GM23248 (cell line): ENCODE results near the gene TBC1D22A. TPM values are rescaled to one million over a fixed set of nuclear protein-coding genes. Genes with fewer than 3 reads are reported as not detected.

ENCODE experiments used
- DNase-seq: peaks from one replicate; pipeline ENCODE4 v3.0.0-alpha.2; 2015
- H2AFZ ChIP-seq: fragments of 200-600 bp; sonication (generic); 2 replicates; pipeline ENCODE4 v1.6.1; 2016; ENCODE audit warnings: antibody characterized with exemption
- H3F3A ChIP-seq: fragments of 200-600 bp; sonication (generic); 2 replicates; pipeline ENCODE4 v1.6.1; 2016; ENCODE audit warnings: mild to moderate bottlenecking, antibody characterized with exemption, mixed run types; ENCODE audit not compliant: insufficient read depth
- H3K27ac ChIP-seq: fragments of 200-600 bp; sonication (generic); 2 replicates; pipeline ENCODE4 v1.5.1; 2016; ENCODE audit warnings: mild to moderate bottlenecking
- H3K27me3 ChIP-seq: fragments of 200-600 bp; sonication (generic); replicated peaks from 2 replicates; pipeline ENCODE4 v1.6.1; 2016; ENCODE audit warnings: mild to moderate bottlenecking; ENCODE audit not compliant: insufficient read depth
- H3K36me3 ChIP-seq: fragments of 200-600 bp; sonication (generic); 2 replicates; pipeline ENCODE4 v1.6.1; 2016; ENCODE audit warnings: low read depth, mild to moderate bottlenecking
- H3K4me1 ChIP-seq: fragments of 200-600 bp; sonication (generic); 2 replicates; pipeline ENCODE4 v1.6.1; 2016; ENCODE audit warnings: mild to moderate bottlenecking; ENCODE audit not compliant: insufficient read depth
- H3K4me2 ChIP-seq: fragments of 200-600 bp; sonication (generic); one replicate; pipeline ENCODE4 v1.6.1; 2016; ENCODE audit warnings: mild to moderate bottlenecking; ENCODE audit not compliant: unreplicated experiment
- H3K4me3 ChIP-seq: fragments of 200-600 bp; sonication (generic); 2 replicates; pipeline ENCODE4 v1.5.1; 2016; ENCODE audit warnings: mild to moderate bottlenecking
- H3K79me2 ChIP-seq: fragments of 200-600 bp; sonication (generic); 2 replicates; pipeline ENCODE4 v1.6.1; 2016; ENCODE audit warnings: mild to moderate bottlenecking; ENCODE audit not compliant: insufficient read depth
- H3K9ac ChIP-seq: fragments of 200-600 bp; sonication (generic); 2 replicates; pipeline ENCODE4 v1.6.1; 2016; ENCODE audit warnings: mild to moderate bottlenecking
- H3K9me2 ChIP-seq: fragments of 200-600 bp; sonication (generic); 2 replicates; pipeline ENCODE4 v1.6.1; 2016; ENCODE audit warnings: mixed run types, mild to moderate bottlenecking, moderate library complexity; ENCODE audit not compliant: insufficient read depth
- H3K9me3 ChIP-seq: fragments of 200-600 bp; sonication (generic); one replicate; pipeline ENCODE4 v1.6.1; 2017; ENCODE audit warnings: low read depth
- H4K20me1 ChIP-seq: fragments of 200-600 bp; sonication (generic); 2 replicates; pipeline ENCODE4 v1.6.0; 2016; ENCODE audit not compliant: insufficient read depth
- EZH2 ChIP-seq: fragments of 200-600 bp; sonication (generic); IDR thresholded peaks from 2 replicates; pipeline ENCODE4 v1.6.1; 2018; ENCODE audit warnings: antibody characterized with exemption, mild to moderate bottlenecking; ENCODE audit not compliant: insufficient read depth, poor library complexity, severe bottlenecking
- EZH2phosphoT487 ChIP-seq: fragments of 200-600 bp; sonication (generic); IDR thresholded peaks from 2 replicates; pipeline ENCODE4 v1.6.1; 2018; ENCODE audit warnings: antibody characterized with exemption, moderate library complexity, mild to moderate bottlenecking, low read depth; ENCODE audit not compliant: insufficient read depth
- WGBS, 2 experiments: methylation state at CpG; one replicate each; pipeline ENCODE4 v1.1.6; 2015 to 2017; ENCODE audit warnings: low lambda C conversion rate in 2 of 2, low coverage in 1 of 2; ENCODE audit errors: missing lambda C conversion rate in 2 of 2; 5-methylcytosine and 5-hydroxymethylcytosine counted together
- in situ Hi-C: fragments of 300-500 bp; cut with MboI; formaldehyde crosslinking; loops from 2 replicates; pipeline ENCODE4 v1.15.0; 2020
- polyA plus RNA-seq: library from polyadenylated mRNA; unstranded; fragments of >200 nt; fragmentation: Nextera tagmentation; extraction: Ambion mirVana; gene quantifications from 2 replicates; pipeline ENCODE4 v1.2.1, GENCODE V29; 2016
- total RNA-seq: library from RNA; depleted of rRNA; stranded (reverse); fragments of >200 nt; shearing (Covaris generic); gene quantifications from 2 replicates; pipeline ENCODE4 v1.2.3, GENCODE V29; 2014

Gene TBC1D22A
- total and polyA plus RNA-seq, 2 experiments from 2014 or later: 12.3 to 16.9 TPM

DNA sequence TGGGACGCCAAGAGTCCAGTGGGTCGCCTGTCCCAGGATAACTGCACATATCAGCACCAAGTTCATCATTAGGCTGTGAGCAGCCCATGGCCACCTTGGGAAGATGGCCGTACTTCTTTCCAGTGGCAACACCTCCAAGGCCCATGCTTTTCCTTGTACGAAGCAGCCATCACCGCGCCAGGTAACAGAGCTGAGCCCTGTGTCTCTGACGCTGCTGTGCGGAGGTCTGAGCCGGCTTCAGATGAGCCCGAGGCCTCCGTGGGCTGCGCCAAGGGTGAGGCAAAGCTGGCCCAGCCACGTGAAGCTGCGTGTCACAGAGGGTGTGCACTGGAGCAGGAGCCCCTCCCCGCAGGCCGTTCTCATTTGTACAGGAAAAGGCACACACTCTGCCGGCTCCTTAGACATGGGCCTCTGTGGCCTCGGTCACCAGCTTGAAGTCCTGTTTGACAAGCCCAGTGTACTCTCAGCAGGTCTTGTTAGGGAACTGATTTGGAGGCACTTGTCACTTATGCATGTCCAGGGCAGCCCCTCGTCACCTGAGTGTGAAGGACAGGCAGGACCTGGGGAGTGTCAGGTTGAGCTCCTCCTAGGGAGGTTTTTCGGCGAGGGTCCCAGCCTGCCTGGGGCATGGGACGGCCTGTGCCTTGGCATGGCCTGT, 401.5 kb downstream of the TBC1D22A start:
- in situ Hi-C loops: no loop called here
- Histone ChIP-seq H3K9me3 (no peaks in the 10 kb centered on the region), H3K9me2 (no peaks in the 10 kb centered on the region), H3K4me1 (no peaks in the 10 kb centered on the region), H3K9ac (no peak overlapping the region), H3K79me2 (no peaks in the 10 kb centered on the region), H3K27me3 (no peaks in the 10 kb centered on the region), H3K4me2 (no peak overlapping the region), H3K4me3 (no peak overlapping the region), H3F3A (no peaks in the 10 kb centered on the region), H2AFZ (no peak overlapping the region), H3K27ac (no peak overlapping the region), H3K36me3 (no peaks in the 10 kb centered on the region), H4K20me1 (no peaks in the 10 kb centered on the region)
- no peak for DNase-seq
- TF ChIP-seq EZH2: no peak
- no peak for TF ChIP-seq EZH2phosphoT487
- WGBS, 2 experiments: 90 to 94% methylated on average over 22 of the region's 22 CpGs

DNA sequence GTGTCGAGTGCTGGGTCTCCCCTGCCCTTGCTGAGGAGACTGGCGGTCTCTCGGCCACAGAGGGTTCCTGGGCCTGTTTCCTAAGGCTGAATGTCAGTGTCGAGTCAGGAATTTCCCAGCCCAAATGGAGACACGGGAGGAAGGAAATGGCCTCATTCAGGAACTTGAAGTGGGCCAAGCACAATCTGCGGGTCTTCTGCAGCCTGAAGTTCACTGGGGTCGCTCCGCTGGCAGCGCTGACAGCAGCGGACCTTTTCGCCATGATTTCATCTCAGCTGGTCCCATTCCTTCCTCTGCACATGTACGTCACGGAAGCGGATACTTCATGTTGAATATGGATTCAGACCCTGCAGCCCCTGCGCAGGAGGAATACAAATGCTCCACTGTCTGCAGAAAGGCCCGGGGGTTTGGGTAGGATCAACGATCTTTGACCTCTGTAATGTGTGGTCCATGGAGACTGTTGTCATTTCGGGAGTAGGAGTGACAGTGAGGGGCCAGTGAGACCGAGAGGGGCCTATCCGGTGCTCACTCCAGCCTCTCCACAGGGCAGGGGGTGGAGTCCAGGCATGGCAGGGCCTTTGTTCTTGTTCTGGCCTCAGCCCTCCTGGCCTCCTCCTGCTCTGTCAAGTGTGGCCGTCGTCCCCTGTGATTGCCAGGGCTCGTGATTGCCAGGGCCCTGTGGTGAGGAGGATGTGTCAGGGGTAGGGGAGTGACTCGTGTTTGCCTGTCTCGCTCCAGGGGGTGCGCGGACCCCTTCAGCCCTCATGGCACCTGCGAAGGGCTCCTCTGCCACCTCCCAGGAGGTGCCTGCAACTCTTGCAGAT, 402.3 kb downstream of the TBC1D22A start:
- H2AFZ ChIP-seq: no peak overlapping the region
- H3K79me2 ChIP-seq: no peaks in the 10 kb centered on the region
- H3K4me1 ChIP-seq: no peaks in the 10 kb centered on the region
- H3K27me3 ChIP-seq: no peaks in the 10 kb centered on the region
- no peak overlapping the region for H3K4me2 ChIP-seq
- no peak overlapping the region for H3K4me3 ChIP-seq
- WGBS, 2 experiments: 91 to 92% methylated on average over 28 of the region's 28 CpGs
- no peak overlapping the region for H3K9ac ChIP-seq
- H3K27ac ChIP-seq: no peak overlapping the region
- no peak for DNase-seq
- in situ Hi-C loops: no loop called here
- H3K9me2 ChIP-seq: no peaks in the 10 kb centered on the region
- no peak for TF ChIP-seq EZH2
- no peak for TF ChIP-seq EZH2phosphoT487
- no peaks in the 10 kb centered on the region for H3F3A ChIP-seq
- H4K20me1 ChIP-seq: no peaks in the 10 kb centered on the region
- no peaks in the 10 kb centered on the region for H3K36me3 ChIP-seq
- no peaks in the 10 kb centered on the region for H3K9me3 ChIP-seq

DNA sequence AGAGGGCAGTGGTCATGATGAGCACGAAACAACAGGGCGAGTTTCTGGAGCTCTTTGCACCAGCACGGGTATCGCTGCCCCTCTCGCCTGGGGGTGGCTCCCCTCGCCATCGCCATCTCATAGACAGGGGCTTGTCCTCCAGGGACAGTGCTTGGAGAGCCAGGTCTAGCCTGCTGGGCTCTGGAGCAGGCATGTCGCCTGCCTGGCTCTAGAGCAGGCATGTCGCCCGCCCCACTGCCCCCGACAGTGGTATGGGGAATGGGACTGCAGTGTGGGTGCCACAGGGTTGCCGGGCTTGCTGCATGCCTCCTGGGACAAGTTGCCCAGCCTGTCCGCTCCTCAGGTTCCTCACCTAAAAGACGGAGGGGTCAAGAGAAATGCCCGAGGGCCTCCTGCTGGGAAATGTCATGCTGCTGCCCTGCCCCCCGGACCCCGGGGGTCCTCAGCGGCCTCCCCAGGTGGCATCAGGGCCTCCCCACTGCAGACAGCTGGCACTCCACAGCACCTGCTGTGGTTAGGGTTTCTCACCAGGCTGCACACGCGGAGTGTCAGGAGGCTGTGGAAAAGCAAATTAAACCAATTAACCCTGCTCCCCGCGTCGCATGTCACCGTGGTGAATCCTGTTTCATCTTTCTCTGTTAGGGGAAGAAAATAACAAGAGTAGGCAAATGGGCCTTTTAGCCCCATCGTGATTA, 403.0 kb downstream of the TBC1D22A start:
- Histone ChIP-seq H3K36me3 (no peaks in the 10 kb centered on the region), H3K4me1 (no peaks in the 10 kb centered on the region), H2AFZ (no peak overlapping the region), H3K9me2 (no peaks in the 10 kb centered on the region), H3K79me2 (no peaks in the 10 kb centered on the region), H3K9me3 (no peaks in the 10 kb centered on the region), H3K27ac (no peak overlapping the region), H3K27me3 (no peaks in the 10 kb centered on the region), H3K4me2 (no peak overlapping the region), H3K4me3 (no peak overlapping the region), H3F3A (no peaks in the 10 kb centered on the region), H4K20me1 (no peaks in the 10 kb centered on the region), H3K9ac (no peak overlapping the region)
- TF ChIP-seq EZH2phosphoT487 (no peak), EZH2 (no peak)
- no peak for DNase-seq
- 90 to 95% methylated on average over 25 of the region's 25 CpGs for WGBS, 2 experiments
- in situ Hi-C loops: no loop called here

DNA sequence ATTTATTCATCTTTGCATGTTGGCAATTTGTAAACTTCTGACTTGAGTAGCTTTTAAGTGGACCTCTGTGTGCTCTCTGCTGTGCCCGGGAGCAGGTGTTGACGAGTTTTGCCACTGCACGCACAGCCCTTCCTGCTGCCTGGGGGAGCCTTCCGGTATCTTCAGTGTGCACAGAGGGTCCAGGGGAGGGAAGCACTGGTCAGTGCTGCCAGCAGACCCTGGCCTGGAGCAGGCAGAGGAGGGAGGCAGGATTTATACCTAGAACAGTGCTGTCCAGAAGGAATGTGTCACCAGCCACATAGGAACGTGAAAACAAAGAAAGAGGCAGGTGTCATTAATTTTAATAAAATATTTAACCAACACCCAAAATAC, 403.6 kb downstream of the TBC1D22A start:
- TF ChIP-seq EZH2phosphoT487 (no peak), EZH2 (no peak)
- Histone ChIP-seq H2AFZ (no peak overlapping the region), H3F3A (no peaks in the 10 kb centered on the region), H3K4me1 (no peaks in the 10 kb centered on the region), H3K27ac (no peak overlapping the region), H3K4me3 (no peak overlapping the region), H3K9me2 (no peaks in the 10 kb centered on the region), H4K20me1 (no peaks in the 10 kb centered on the region), H3K9ac (no peak overlapping the region), H3K36me3 (no peaks in the 10 kb centered on the region), H3K9me3 (no peaks in the 10 kb centered on the region), H3K79me2 (no peaks in the 10 kb centered on the region), H3K27me3 (no peaks in the 10 kb centered on the region), H3K4me2 (no peak overlapping the region)
- DNase-seq: no peak
- in situ Hi-C loops: no loop called here
- WGBS, 2 experiments: 96 to 99% methylated on average over 5 of the region's 5 CpGs
